ENCODE results near the gene C19orf33. TPM values are rescaled to one million over a fixed set of nuclear protein-coding genes. Genes with fewer than 3 reads are reported as not detected.

Gene C19orf33
- total RNA-seq, 2 donors from 2014 or later, result 2.9 to 13.2 TPM

- Mint-ChIP-seq H3K4me1 (no peaks in the 10 kb centered on the region), H3K9me3 (no peaks in the 10 kb centered on the region), H3K27ac (peak overlapping the region; percentile 68), H3K4me3 (peak overlapping the region; percentile 84), H3K27me3 (ENCODE audit: insufficient read depth) (peaks cover 49% of the 10 kb centered on the region), H3K36me3 (ENCODE audit: low read depth) (no peaks in the 10 kb centered on the region)
- Histone ChIP-seq H3K9ac (ENCODE audit: extremely low read depth, low read length, poor library complexity, severe bottlenecking) (no peak overlapping the region), H3K4me3 (ENCODE audit: low read length) (peak overlapping the region; percentile 21), H3K36me3 (ENCODE audit: control insufficient read depth, insufficient read depth, low read length) (no peaks in the 10 kb centered on the region), H3K4me1 (ENCODE audit: control insufficient read depth, insufficient read depth, low read length) (no peaks in the 10 kb centered on the region), H3K27ac (ENCODE audit: low read depth, low read length) (no peak overlapping the region), H3K9me3 (ENCODE audit: control insufficient read depth, low read length) (no peaks in the 10 kb centered on the region), H3K27me3 (ENCODE audit: control insufficient read depth, insufficient read depth, low read length, poor library complexity, severe bottlenecking) (peaks cover 39% of the 10 kb centered on the region)
- WGBS, 2 experiments (ENCODE audit: insufficient coverage in 1 of 2, insufficient read length in 1 of 2), result 37 to 46% methylated on average over 6 to 8 of the region's 8 CpGs
- no peak for TF ChIP-seq CTCF (conservative IDR thresholded peaks at IDR 0.05)
- DNase-seq, result no peak
These were observed 12.5 kb downstream of the C19orf33 start for GRCh38 chr19:38316477-38317067.

GRCh38 chr19:38317104-38317612 lies 13.1 kb downstream of the C19orf33 start:
- Mint-ChIP-seq H3K4me1 (no peaks in the 10 kb centered on the region), H3K9me3 (no peaks in the 10 kb centered on the region), H3K27me3 (ENCODE audit: insufficient read depth) (peaks cover 51% of the 10 kb centered on the region), H3K27ac (no peak overlapping the region), H3K4me3 (no peak overlapping the region), H3K36me3 (ENCODE audit: low read depth) (no peaks in the 10 kb centered on the region)
- no peak for TF ChIP-seq CTCF (conservative IDR thresholded peaks at IDR 0.05)
- Histone ChIP-seq H3K9ac (ENCODE audit: extremely low read depth, low read length, poor library complexity, severe bottlenecking) (no peak overlapping the region), H3K4me1 (ENCODE audit: control insufficient read depth, insufficient read depth, low read length) (no peaks in the 10 kb centered on the region), H3K4me3 (ENCODE audit: low read length) (no peak overlapping the region), H3K27ac (ENCODE audit: low read depth, low read length) (no peak overlapping the region), H3K36me3 (ENCODE audit: control insufficient read depth, insufficient read depth, low read length) (no peaks in the 10 kb centered on the region), H3K9me3 (ENCODE audit: control insufficient read depth, low read length) (no peaks in the 10 kb centered on the region), H3K27me3 (ENCODE audit: control insufficient read depth, insufficient read depth, low read length, poor library complexity, severe bottlenecking) (peaks cover 39% of the 10 kb centered on the region)
- 90% methylated on average over 11 of the region's 11 CpGs for WGBS, 2 experiments (ENCODE audit: insufficient coverage in 1 of 2, insufficient read length in 1 of 2)
- DNase-seq, result no peak

- no peaks in the 10 kb centered on the region for H3K36me3 Mint-ChIP-seq (ENCODE audit: low read depth)
- Histone ChIP-seq H3K9ac (ENCODE audit: extremely low read depth, low read length, poor library complexity, severe bottlenecking) (no peak overlapping the region), H3K27ac (ENCODE audit: low read depth, low read length) (no peak overlapping the region), H3K36me3 (ENCODE audit: control insufficient read depth, insufficient read depth, low read length) (no peaks in the 10 kb centered on the region), H3K9me3 (ENCODE audit: control insufficient read depth, low read length) (no peaks in the 10 kb centered on the region), H3K4me3 (ENCODE audit: low read length) (no peak overlapping the region), H3K27me3 (ENCODE audit: control insufficient read depth, insufficient read depth, low read length, poor library complexity, severe bottlenecking) (peaks cover 39% of the 10 kb centered on the region), H3K4me1 (ENCODE audit: control insufficient read depth, insufficient read depth, low read length) (no peaks in the 10 kb centered on the region)
- H3K9me3 Mint-ChIP-seq, result no peaks in the 10 kb centered on the region
- H3K27me3 Mint-ChIP-seq (ENCODE audit: insufficient read depth), result peaks cover 54% of the 10 kb centered on the region
- H3K4me1 Mint-ChIP-seq, result no peaks in the 10 kb centered on the region
- TF ChIP-seq CTCF (conservative IDR thresholded peaks at IDR 0.05), result no peak
- WGBS, 2 experiments (ENCODE audit: insufficient coverage in 1 of 2, insufficient read length in 1 of 2), result 90 to 100% methylated on average over 3 to 6 of the region's 6 CpGs
- no peak for DNase-seq
- no peak overlapping the region for H3K4me3 Mint-ChIP-seq
- H3K27ac Mint-ChIP-seq, result no peak overlapping the region
These were observed 14.6 kb downstream of the C19orf33 start for GRCh38 chr19:38318660-38319059.
